G401.6 (cell line): ENCODE results near the gene ACBD4.

Experiments
- FAIRE-seq: peaks from 2 replicates; lab custom pipeline; 2012; peaks lifted over from hg19 to GRCh38; lab: Jason Lieb, UNC

The ACBD4 gene

DNA sequence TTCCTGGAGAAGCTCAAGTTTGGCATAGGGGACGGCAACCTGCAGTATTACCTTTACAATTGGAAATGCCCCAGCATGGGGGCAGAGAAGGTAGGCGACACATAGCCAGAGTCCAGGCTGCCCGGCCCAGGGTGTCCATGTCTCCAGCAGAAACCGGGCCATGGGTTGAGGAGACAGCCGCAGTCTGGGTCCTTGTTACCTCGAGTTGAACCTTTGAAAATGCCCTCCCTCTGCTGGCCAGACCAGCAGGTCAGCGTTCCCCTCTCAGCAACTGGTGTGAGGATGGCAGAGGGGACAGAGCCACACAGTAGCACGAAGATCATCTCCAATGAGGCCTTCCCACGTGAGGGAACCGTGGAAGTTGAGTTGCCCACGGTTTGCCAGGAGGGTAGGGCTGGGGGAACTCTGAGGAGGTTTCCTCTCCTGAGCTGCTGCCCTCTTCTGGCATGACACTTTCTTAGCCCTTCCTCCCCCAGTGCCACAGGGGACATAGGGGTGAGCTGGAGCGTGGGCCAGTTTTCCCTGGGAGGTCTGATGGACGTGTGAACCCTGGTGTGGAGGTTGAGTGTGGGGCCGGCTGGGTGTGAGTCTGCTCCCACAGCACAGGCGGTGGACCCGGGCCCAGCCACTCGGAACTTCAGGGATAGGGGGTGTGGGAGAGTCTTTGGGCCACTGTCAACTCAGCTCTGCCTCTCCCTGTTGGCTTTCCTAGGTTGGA lies 30.4 kb upstream of the ACBD4 start:
- FAIRE-seq, result no peak

DNA sequence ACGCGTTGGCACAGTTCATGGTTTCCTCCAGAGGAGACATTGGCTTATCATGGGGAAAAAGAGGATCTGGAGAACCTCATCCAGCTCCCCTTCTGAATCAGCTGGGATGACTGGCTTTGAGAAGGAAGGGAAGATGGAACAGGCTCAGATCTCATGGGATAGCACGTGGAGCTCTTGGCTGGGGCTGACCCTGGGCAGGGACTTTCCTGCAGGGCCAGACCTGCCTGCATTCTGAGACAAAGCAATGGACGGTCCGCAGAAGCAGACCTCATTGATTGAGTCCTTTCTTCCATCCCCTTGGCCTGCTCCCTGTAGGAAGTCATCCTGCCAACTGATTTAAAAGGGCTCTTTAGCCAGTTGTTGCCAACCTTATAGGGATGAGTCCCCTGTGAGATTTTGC lies 29.4 kb upstream of the ACBD4 start:
- FAIRE-seq, result no peak

GRCh38 chr17:45106582-45106981 lies 28.9 kb upstream of the ACBD4 start:
- FAIRE-seq, result no peak

GRCh38 chr17:45107293-45108010 lies 28.0 kb upstream of the ACBD4 start:
- no peak for FAIRE-seq

DNA sequence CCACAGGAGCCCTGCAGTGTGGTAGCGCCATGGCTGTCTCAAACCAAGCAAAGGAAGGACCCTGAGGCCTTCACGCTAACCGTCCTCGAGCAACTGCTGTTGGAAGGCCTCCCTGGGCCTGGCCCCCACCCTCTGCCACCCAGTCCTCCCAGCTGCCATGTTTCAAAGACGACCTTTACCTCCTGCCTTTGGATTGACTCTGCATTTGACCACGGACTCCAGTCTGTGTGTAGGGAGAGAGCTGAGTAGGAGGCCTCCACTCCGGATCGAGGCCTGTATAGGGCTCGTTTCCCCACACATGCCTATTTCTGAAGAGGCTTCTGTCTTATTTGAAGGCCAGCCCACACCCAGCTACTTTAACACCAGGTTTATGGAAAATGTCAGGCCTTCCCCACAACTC lies 27.4 kb upstream of the ACBD4 start:
- FAIRE-seq, result no peak

DNA sequence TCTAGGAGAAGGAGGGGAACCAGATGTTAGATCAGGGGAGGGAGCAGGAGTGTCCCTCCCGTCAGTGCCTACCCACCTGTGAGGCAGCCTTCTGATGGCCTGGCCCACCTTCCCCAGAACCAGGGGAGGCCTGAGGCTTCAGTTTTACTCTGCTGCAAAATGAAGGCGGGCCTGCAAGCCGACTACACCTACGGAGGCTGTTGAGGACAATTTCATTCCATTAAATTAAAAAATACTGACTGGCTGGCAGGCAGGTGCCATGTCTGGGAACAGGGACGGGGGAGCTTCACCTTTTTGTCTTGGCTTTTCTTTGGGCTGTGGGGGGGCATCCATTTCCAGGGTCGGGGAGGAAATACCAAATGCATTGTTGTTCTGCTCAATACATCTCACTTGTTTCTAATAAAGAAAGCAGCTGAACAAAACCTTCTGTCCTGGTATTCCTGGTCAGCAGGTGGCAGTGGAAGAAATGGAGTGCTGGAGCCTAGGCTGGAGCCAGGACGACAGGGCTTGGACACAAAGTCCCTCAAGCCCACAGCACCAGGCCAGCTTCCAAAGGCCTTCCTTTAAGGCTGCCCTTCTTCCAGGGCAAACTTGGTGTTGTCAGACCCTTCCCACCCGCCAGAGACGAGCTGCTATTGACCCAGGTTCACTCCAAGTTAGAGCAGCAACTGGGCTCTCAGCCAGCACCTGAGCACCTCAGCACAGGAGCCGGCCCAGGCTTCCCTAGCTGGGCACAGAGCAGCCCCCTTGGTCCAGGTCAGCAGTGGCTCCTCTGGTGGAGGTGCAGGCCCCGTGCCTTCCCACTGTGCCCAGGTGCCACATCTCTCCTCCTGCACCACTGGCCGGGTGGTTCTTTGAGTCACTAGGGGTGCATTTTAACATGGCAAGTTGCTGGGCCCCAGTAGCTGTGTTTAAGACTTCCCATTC lies 26.6 kb upstream of the ACBD4 start:
- no peak for FAIRE-seq

DNA sequence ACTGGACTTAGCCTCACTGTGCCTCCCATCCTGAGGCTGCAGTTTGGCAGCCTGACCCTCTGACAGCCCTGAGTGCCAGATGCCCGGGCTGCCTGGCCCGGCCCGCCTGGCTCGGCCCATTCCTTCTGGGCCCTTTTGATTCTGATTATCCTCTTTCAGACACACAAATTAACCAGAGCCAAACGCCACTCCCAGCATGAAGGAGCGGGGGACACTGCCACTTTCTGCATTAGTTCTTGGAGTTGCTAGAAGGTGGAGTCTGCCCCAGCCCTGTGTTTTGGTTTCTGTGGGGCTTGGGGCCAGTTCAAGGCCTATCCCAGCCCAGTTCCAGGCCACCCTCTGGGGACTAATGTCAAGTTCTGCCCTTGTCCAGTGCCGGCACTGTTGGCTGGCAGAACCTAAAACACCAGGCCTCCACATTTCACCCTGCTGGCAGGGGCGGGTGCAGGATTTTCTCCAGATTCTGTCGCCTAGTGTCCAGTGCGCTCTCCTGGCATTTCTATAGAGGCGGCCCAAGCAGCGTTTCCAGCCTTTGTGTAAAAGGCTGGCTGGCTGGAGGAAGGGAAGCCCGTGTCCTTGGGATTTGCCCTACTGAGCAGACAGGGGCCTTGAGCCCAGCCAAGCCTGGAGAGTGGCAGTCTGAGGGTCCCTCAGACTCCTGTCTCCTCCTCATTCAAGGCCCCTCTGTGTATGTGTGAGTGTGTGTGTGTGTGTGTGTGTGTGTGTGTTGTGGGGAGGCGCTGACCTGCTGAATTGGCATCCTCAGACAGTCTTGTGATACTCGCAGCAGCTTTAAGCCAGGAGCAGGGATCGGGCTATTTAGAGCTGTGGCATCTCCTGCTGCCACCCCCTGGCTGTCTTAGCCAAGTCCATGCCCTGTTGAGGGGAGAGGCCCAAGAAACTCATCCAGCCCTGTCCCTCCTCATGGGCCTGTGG lies 24.5 kb upstream of the ACBD4 start:
- FAIRE-seq, result no peak

GRCh38 chr17:45111850-45112249 lies 23.6 kb upstream of the ACBD4 start:
- FAIRE-seq, result no peak

- no peak for FAIRE-seq
Observed at GRCh38 chr17:45112559-45113423, 22.7 kb upstream of the ACBD4 start.

GRCh38 chr17:45113424-45113754 lies 22.1 kb upstream of the ACBD4 start:
- FAIRE-seq, result no peak

- no peak for FAIRE-seq
Observed at GRCh38 chr17:45114117-45114932, 21.2 kb upstream of the ACBD4 start.

GRCh38 chr17:45115015-45115625 lies 20.4 kb upstream of the ACBD4 start:
- FAIRE-seq, result no peak

DNA sequence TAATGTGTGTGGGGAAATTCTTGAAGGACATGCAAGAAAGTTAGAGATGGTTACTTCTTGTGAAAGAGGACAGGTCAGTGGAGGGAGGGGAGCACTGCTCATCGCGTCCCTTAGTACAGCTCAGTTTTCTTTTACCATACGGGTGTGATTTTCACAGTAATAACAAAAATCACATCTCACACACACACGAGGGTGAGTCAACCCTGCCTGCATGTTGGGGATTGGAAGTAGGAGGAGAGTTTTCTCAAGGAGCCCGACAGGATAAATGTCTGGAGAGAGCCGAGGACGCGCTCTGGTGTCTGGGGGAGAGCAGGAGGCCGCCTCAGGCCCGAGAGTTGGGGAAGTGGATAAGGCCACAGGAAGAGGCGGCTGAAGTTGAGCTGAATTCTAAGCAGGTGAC lies 19.6 kb upstream of the ACBD4 start:
- no peak for FAIRE-seq

DNA sequence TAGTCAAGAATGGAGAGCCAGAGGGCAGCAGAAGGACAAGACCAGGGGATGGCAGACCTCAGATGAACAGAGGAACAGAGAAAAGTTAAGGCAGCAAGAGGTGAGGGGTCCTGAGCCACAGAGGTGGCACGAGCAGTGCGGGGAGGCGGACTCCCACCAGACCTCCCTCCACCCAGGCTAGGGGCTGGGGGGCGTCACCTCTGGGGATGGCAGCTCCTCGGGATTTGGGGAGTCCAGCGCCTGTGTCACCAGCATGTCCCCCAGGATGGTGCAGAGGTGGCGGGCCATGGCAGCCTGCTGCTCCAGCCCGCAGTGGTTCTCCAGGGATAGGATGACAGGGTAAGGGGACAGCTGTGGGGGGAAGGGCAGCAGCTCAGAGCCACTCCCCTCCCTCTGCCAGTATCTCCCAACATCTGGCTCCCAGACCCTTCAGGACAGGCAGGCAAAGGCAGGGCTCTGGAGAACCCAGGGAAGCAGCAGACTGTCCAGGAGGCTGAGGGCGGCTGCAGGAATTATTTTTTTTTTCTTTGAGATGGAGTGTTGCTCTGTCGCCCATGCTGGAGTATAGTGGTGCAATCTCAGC lies 19.0 kb upstream of the ACBD4 start:
- no peak for FAIRE-seq

DNA sequence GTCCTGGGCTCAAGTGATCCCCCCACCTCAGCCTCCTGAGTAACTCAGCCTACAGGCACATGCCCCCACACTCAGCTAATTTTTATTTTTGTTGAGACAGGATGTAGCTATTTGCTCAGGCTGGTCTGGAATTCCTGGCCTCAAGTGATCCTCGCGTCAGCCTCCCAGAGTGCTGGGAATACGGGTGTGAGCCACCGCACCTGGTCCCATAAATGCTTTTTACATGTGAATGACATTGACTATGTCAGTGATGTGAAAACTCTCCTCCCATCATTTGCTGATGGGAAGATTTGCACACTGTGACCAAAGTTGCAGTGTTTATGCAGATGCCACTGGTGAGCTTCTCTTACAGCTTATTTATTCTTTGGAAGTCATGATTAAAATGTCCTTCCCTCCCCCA lies 18.2 kb upstream of the ACBD4 start:
- FAIRE-seq, result no peak

DNA sequence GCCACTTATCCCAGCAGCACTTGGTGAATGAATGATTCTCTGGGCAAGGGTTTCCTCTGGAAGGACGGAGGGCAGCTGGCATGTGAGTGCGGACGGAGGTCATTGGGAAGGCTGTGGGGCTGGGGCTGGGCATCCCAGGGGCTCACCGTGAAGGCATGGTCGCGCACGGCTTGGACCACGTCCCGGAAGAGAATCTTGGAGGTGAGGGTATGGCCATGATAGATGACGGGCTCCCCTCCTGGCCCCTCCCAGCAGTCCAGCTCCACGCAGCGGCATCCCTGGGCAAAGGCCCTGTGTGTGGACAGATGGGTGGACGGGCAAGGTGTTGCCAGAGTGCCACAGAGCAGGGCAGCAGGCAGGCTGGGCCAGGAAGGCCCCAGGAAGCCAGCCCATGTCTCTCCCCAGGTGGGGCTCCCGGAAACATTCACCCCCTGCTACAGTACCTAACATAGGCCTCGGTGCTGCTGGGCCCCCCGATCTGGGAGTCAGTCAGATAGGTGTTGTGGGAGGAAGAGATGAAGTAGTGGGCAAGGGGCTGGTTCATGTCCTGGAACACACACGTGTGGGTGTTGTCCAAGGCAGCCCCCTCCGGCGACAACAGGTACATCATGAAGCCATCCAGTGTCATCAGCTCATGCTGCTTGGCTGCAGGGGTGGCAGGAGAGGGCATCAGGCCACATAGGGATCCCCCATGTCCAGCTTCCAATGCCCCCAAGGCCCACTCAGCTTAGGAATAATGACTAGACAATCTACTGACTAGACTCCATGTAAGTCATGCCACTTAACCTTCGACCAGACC lies 17.4 kb upstream of the ACBD4 start:
- no peak for FAIRE-seq

- no peak for FAIRE-seq
Observed at GRCh38 chr17:45118691-45119090, 16.8 kb upstream of the ACBD4 start.

GRCh38 chr17:45119964-45120363 lies 15.5 kb upstream of the ACBD4 start:
- FAIRE-seq, result no peak
